RWPE1 (cell line): Measurements from ENCODE around the gene NXPE1.
"Not testable (repeated sequence)": the region's sequence is repeated elsewhere in the genome, so short reads cannot be mapped to it uniquely, and the experiment has no call there.

Experiments used
- CTCF ChIA-PET: fragments of 350-600 bp; sonication (Branson Sonifier 250); formaldehyde crosslinking; extraction: SDS; loops from one replicate; lab custom pipeline; 2021; lab: Yijun Ruan, JAX
- POLR2A ChIA-PET: fragments of 400-600 bp; formaldehyde crosslinking; extraction: SDS; loops from one replicate; lab custom pipeline; 2020; ENCODE audit warnings: antibody characterized with exemption; ENCODE audit not compliant: low non-redundant PET; lab: Yijun Ruan, JAX
- DNase-seq: peaks from one replicate; pipeline ENCODE4 v3.0.0; 2012; ENCODE audit warnings: low spot score
- H3K27ac ChIP-seq: fragments of 450-650 bp; 2 replicates; pipeline ENCODE4 v1.5.1; 2017
- CTCF ChIP-seq: fragments of 450-650 bp; conservative IDR thresholded peaks from 2 replicates; pipeline ENCODE4 v1.5.1; 2017; ENCODE audit warnings: low read depth, mild to moderate bottlenecking

The NXPE1 gene

GRCh38 chr11:114604886-114605285, 45.2 kb upstream of the NXPE1 start:
- CTCF ChIA-PET = no interaction called here
- TF ChIP-seq CTCF = no peak

GRCh38 chr11:114604179-114604813, 44.6 kb upstream of the NXPE1 start:
- TF ChIP-seq CTCF = no peak
- ChIA-PET POLR2A (no interaction called here), CTCF (no interaction called here)
- no peak overlapping the region for H3K27ac ChIP-seq
- DNase-seq = no peak

More at GRCh38 chr11:114604886-114605285, 45.2 kb upstream of the NXPE1 start:
- POLR2A ChIA-PET = no interaction called here
- H3K27ac ChIP-seq = no peak overlapping the region
- no peak for DNase-seq

- CTCF ChIA-PET, DNase-seq, POLR2A ChIA-PET, H3K27ac ChIP-seq: not testable (repeated sequence)
Measured at GRCh38 chr11:114603151-114603550, 43.5 kb upstream of the NXPE1 start.

- ChIA-PET POLR2A (no interaction called here), CTCF (no interaction called here)
Measured at GRCh38 chr11:114598461-114598860, 38.8 kb upstream of the NXPE1 start.

GRCh38 chr11:114596175-114596919, 36.7 kb upstream of the NXPE1 start:
- ChIA-PET CTCF (no interaction called here), POLR2A (no interaction called here)
- DNase-seq = no peak

More at GRCh38 chr11:114598461-114598860, 38.8 kb upstream of the NXPE1 start:
- no peak for TF ChIP-seq CTCF
- no peak overlapping the region for H3K27ac ChIP-seq
- DNase-seq = no peak

GRCh38 chr11:114595571-114595970, 35.9 kb upstream of the NXPE1 start, which contains the start of gene NXPE4:
Gene NXPE4, minus strand, starts transcription at chr11:114595786. Its CDS starts 1,027 bp downstream, at chr11:114594759.
- CTCF ChIA-PET = interaction anchor here (0.8 kb wide), 1 partner anchor 255 kb away, joined by 3 read pairs; no protein-coding TSS in a partner anchor
- no peak within 1 kb of the TSS for H3K27ac ChIP-seq
- POLR2A ChIA-PET = no interaction called here
- no peak for TF ChIP-seq CTCF
- no peak for DNase-seq

More at GRCh38 chr11:114596175-114596919, 36.7 kb upstream of the NXPE1 start:
- no peak overlapping the region for H3K27ac ChIP-seq
- TF ChIP-seq CTCF = no peak

GRCh38 chr11:114594703-114595102, 35.0 kb upstream of the NXPE1 start:
- ChIA-PET CTCF (no interaction called here), POLR2A (no interaction called here)
- no peak for DNase-seq
- no peak overlapping the region for H3K27ac ChIP-seq
- no peak for TF ChIP-seq CTCF
